Kidney epithelial cell (primary cell): ENCODE results near the gene GET3. TPM values are rescaled to one million over a fixed set of nuclear protein-coding genes. Genes with fewer than 3 reads are reported as not detected.

ENCODE experiments used
- DNase-seq: peaks from one replicate; pipeline ENCODE4 v3.0.0-alpha.2; 2010; ENCODE audit warnings: low read depth
- H3K27me3 ChIP-seq: 2 replicates; pipeline ENCODE4 v1.6.0; 2011; ENCODE audit warnings: low read length; ENCODE audit not compliant: control insufficient read depth, insufficient read depth
- H3K36me3 ChIP-seq: 2 replicates; pipeline ENCODE4 v1.5.1; 2011; ENCODE audit warnings: low read length; ENCODE audit not compliant: control insufficient read depth, insufficient read depth
- H3K4me3 ChIP-seq: 2 replicates; pipeline ENCODE4 v1.5.1; 2011; ENCODE audit warnings: low read depth, mild to moderate bottlenecking, control low read depth, low read length
- CTCF ChIP-seq: IDR thresholded peaks from 2 replicates; pipeline ENCODE4 v1.5.1; 2011; ENCODE audit warnings: mild to moderate bottlenecking, moderate library complexity, low read length, control low read depth, inconsistent platforms; ENCODE audit not compliant: insufficient read depth, poor library complexity, severe bottlenecking
- total RNA-seq: library from RNA; depleted of rRNA; stranded (reverse); fragments of >200 nt; gene quantifications from 2 replicates; pipeline ENCODE4 v1.2.3, GENCODE V29; 2015

The GET3 gene
- total RNA-seq, 1 donor from 2014 or later: 146 TPM

GRCh38 chr19:12745166-12745897 lies 8.0 kb downstream of the GET3 start:
- Histone ChIP-seq H3K36me3 (peaks cover 3% of the 10 kb centered on the region), H3K4me3 (no peak overlapping the region), H3K27me3 (peaks cover 5% of the 10 kb centered on the region)
- TF ChIP-seq CTCF: no peak
- no peak for DNase-seq

GRCh38 chr19:12748489-12748888 lies 11.2 kb downstream of the GET3 start:
- H3K4me3 ChIP-seq: no peak overlapping the region

GRCh38 chr19:12749938-12750521 lies 12.7 kb downstream of the GET3 start:
- no peak for TF ChIP-seq CTCF
- Histone ChIP-seq H3K27me3 (peaks cover 31% of the 10 kb centered on the region), H3K4me3 (no peak overlapping the region), H3K36me3 (peaks cover 2% of the 10 kb centered on the region)
- no peak for DNase-seq

More at GRCh38 chr19:12748489-12748888, 11.2 kb downstream of the GET3 start:
- no peak for TF ChIP-seq CTCF
- Histone ChIP-seq H3K36me3 (peaks cover 3% of the 10 kb centered on the region), H3K27me3 (peaks cover 27% of the 10 kb centered on the region)
- DNase-seq: no peak

- peaks cover 31% of the 10 kb centered on the region for H3K27me3 ChIP-seq
- H3K4me3 ChIP-seq: no peak overlapping the region
- DNase-seq: no peak
- H3K36me3 ChIP-seq: peaks cover 2% of the 10 kb centered on the region
- no peak for TF ChIP-seq CTCF
Observed at GRCh38 chr19:12750851-12751250, 13.6 kb downstream of the GET3 start.

GRCh38 chr19:12751635-12752034 lies 14.3 kb downstream of the GET3 start, which contains the start of gene BEST2:
Gene BEST2 (plus strand): TSS chr19:12751791. CDS start chr19:12752593, 802 bp downstream.
- Histone ChIP-seq H3K27me3 (peaks cover 31% of the 10 kb centered on the region), H3K4me3 (no peak within 1 kb of the TSS), H3K36me3 (peaks cover 2% of the 10 kb centered on the region)
- no peak for TF ChIP-seq CTCF
- DNase-seq: no peak
